GM18873 (cell line): ENCODE data around the gene MYO9B.
"Not testable (repeated sequence)": the region's sequence is repeated elsewhere in the genome, so short reads cannot be mapped to it uniquely, and the experiment has no call there.

ENCODE experiments used
- ATAC-seq: cut with Tn5 transposase; IDR thresholded peaks from one replicate; pipeline ENCODE4 v1.9.1; 2021; ENCODE audit warnings: mild to moderate bottlenecking, moderate library complexity, moderate number of reproducible peaks; ENCODE audit not compliant: unreplicated experiment, low FRiP score

MYO9B gene

GRCh38 chr19:17170538-17171297, 95.1 kb downstream of the MYO9B start:
- ATAC-seq = no peak

GRCh38 chr19:17171874-17172273, 96.3 kb downstream of the MYO9B start:
- no peak for ATAC-seq

GRCh38 chr19:17172624-17173345, 97.2 kb downstream of the MYO9B start:
- ATAC-seq = no peak

GRCh38 chr19:17178291-17178690, 102.7 kb downstream of the MYO9B start:
- no peak for ATAC-seq

- no peak for ATAC-seq
Measured at GRCh38 chr19:17180997-17181702, 105.6 kb downstream of the MYO9B start.

- no peak for ATAC-seq
Measured at GRCh38 chr19:17183271-17183761, 107.7 kb downstream of the MYO9B start.

- ATAC-seq = no peak
Measured at GRCh38 chr19:17183858-17184321, 108.3 kb downstream of the MYO9B start.

GRCh38 chr19:17184371-17184841, 108.8 kb downstream of the MYO9B start:
- no peak for ATAC-seq

- ATAC-seq = no peak
Measured at GRCh38 chr19:17185590-17185989, 110.0 kb downstream of the MYO9B start.

- not testable (repeated sequence) for ATAC-seq
Measured at GRCh38 chr19:17191736-17192135, 116.2 kb downstream of the MYO9B start.

- no peak for ATAC-seq
Measured at GRCh38 chr19:17192751-17193150, 117.2 kb downstream of the MYO9B start.

GRCh38 chr19:17194608-17195007, 119.0 kb downstream of the MYO9B start:
- no peak for ATAC-seq

GRCh38 chr19:17195106-17195505, 119.5 kb downstream of the MYO9B start:
- no peak for ATAC-seq

GRCh38 chr19:17196610-17197009, 121.0 kb downstream of the MYO9B start:
- ATAC-seq = no peak

GRCh38 chr19:17197666-17198065, 122.1 kb downstream of the MYO9B start:
- ATAC-seq = no peak

- no peak for ATAC-seq
Measured at GRCh38 chr19:17200408-17201079, 125.0 kb downstream of the MYO9B start.

- no peak for ATAC-seq
Measured at GRCh38 chr19:17202249-17202648, 126.7 kb downstream of the MYO9B start.

GRCh38 chr19:17202713-17203112, 127.1 kb downstream of the MYO9B start:
- no peak for ATAC-seq

GRCh38 chr19:17205237-17206140, 129.9 kb downstream of the MYO9B start:
- ATAC-seq = no peak
